GM18520 (cell line): ENCODE measurements around the gene CTSD.

Source experiments
- ATAC-seq: cut with Tn5 transposase; IDR thresholded peaks from one replicate; pipeline ENCODE4 v1.9.1; 2021; ENCODE audit not compliant: unreplicated experiment

The CTSD gene

GRCh38 chr11:1756791-1757771 is 6.6 kb downstream of the CTSD start:
- ATAC-seq, result no peak

GRCh38 chr11:1755692-1756561 is 7.8 kb downstream of the CTSD start:
- ATAC-seq, result no peak

- no peak for ATAC-seq
These were observed 8.4 kb downstream of the CTSD start for GRCh38 chr11:1755344-1755691.

GRCh38 chr11:1754376-1755150 is 9.2 kb downstream of the CTSD start:
- ATAC-seq, result no peak

- ATAC-seq, result no peak
These were observed 9.8 kb downstream of the CTSD start for GRCh38 chr11:1753929-1754305.

GRCh38 chr11:1753229-1753928 is 10.3 kb downstream of the CTSD start:
- ATAC-seq, result no peak

- ATAC-seq, result no peak
These were observed 10.9 kb downstream of the CTSD start for GRCh38 chr11:1752907-1753228.

- no peak for ATAC-seq
These were observed 11.5 kb downstream of the CTSD start for GRCh38 chr11:1751999-1752906.

- no peak for ATAC-seq
These were observed 12.2 kb downstream of the CTSD start for GRCh38 chr11:1751531-1751921.

GRCh38 chr11:1750840-1751530 is 12.7 kb downstream of the CTSD start:
- ATAC-seq, result no peak

GRCh38 chr11:1750481-1750839 is 13.3 kb downstream of the CTSD start, which contains the start of gene IFITM10:
Gene IFITM10 (minus strand): TSS chr11:1750595. CDS start chr11:1750442, 153 bp downstream.
- ATAC-seq, result no peak

- ATAC-seq, result no peak
These were observed 14.1 kb downstream of the CTSD start for GRCh38 chr11:1749395-1750351.

GRCh38 chr11:1748636-1749394 is 14.9 kb downstream of the CTSD start:
- ATAC-seq, result no peak

- ATAC-seq, result no peak
These were observed 15.7 kb downstream of the CTSD start for GRCh38 chr11:1747753-1748635.

- no peak for ATAC-seq
These were observed 16.6 kb downstream of the CTSD start for GRCh38 chr11:1746956-1747752.
